ENCODE results near the gene LRTM1.

Gene LRTM1

GRCh38 chr3:54939557-54940300 lies 11.9 kb upstream of the LRTM1 start:
- DNase-seq = no peak

GRCh38 chr3:54936561-54936960 lies 8.7 kb upstream of the LRTM1 start:
- DNase-seq = no peak

- DNase-seq = no peak
Measured at GRCh38 chr3:54935869-54936268, 8.0 kb upstream of the LRTM1 start.

GRCh38 chr3:54932606-54933005 lies 4.7 kb upstream of the LRTM1 start:
- DNase-seq = no peak

- no peak for DNase-seq
Measured at GRCh38 chr3:54931182-54931581, 3.3 kb upstream of the LRTM1 start.

- no peak for DNase-seq
Measured at GRCh38 chr3:54918516-54918915, 9.3 kb downstream of the LRTM1 start.

- no peak for DNase-seq
Measured at GRCh38 chr3:54917862-54918261, 10.0 kb downstream of the LRTM1 start.

- no peak for DNase-seq
Measured at GRCh38 chr3:54917174-54917573, 10.7 kb downstream of the LRTM1 start.

- DNase-seq = no peak
Measured at GRCh38 chr3:54916732-54917131, 11.1 kb downstream of the LRTM1 start.

- DNase-seq = no peak
Measured at GRCh38 chr3:54915976-54916375, 11.9 kb downstream of the LRTM1 start.

- DNase-seq = no peak
Measured at GRCh38 chr3:54915181-54915580, 12.7 kb downstream of the LRTM1 start.

- DNase-seq = no peak
Measured at GRCh38 chr3:54914180-54914579, 13.7 kb downstream of the LRTM1 start.

GRCh38 chr3:54909191-54909590 lies 18.7 kb downstream of the LRTM1 start:
- DNase-seq = no peak

GRCh38 chr3:54906763-54907162 lies 21.1 kb downstream of the LRTM1 start:
- DNase-seq = no peak

- DNase-seq = no peak
Measured at GRCh38 chr3:54905920-54906319, 21.9 kb downstream of the LRTM1 start.

- no peak for DNase-seq
Measured at GRCh38 chr3:54905261-54905888, 22.5 kb downstream of the LRTM1 start.

GRCh38 chr3:54901906-54902685 lies 25.8 kb downstream of the LRTM1 start:
- DNase-seq = no peak

GRCh38 chr3:54900838-54901591 lies 26.8 kb downstream of the LRTM1 start:
- no peak for DNase-seq

GRCh38 chr3:54899273-54899672 lies 28.6 kb downstream of the LRTM1 start:
- no peak for DNase-seq

- DNase-seq = no peak
Measured at GRCh38 chr3:54897028-54897711, 30.7 kb downstream of the LRTM1 start.

- DNase-seq = no peak
Measured at GRCh38 chr3:54895613-54896012, 32.2 kb downstream of the LRTM1 start.

- no peak for DNase-seq
Measured at GRCh38 chr3:54892168-54892567, 35.7 kb downstream of the LRTM1 start.

- DNase-seq = no peak
Measured at GRCh38 chr3:54891540-54891897, 36.3 kb downstream of the LRTM1 start.
